Limb (tissue), 2 donors: Measurements from ENCODE around the gene STARD7.
A peak's percentile ranks its signal among the peaks of the same experiment; 100 is the strongest.

Experiments
- DNase-seq, 2 donors: peaks; one replicate each; pipeline ENCODE4 v3.0.0-alpha.2; 2016; ENCODE audit errors: extremely low spot score in 2 of 2

The STARD7 gene

GRCh38 chr2:96198921-96199320, 9.7 kb downstream of the STARD7 start:
- no peak for DNase-seq

GRCh38 chr2:96197546-96198255, 10.9 kb downstream of the STARD7 start:
- DNase-seq: no peak

GRCh38 chr2:96195410-96196066, 13.1 kb downstream of the STARD7 start:
- no peak for DNase-seq

GRCh38 chr2:96191937-96192670, 16.5 kb downstream of the STARD7 start:
- no peak for DNase-seq

GRCh38 chr2:96188821-96189526, 19.7 kb downstream of the STARD7 start:
- DNase-seq: no peak

- no peak for DNase-seq
Measured at GRCh38 chr2:96186562-96186961, 22.1 kb downstream of the STARD7 start.

- DNase-seq: no peak
Measured at GRCh38 chr2:96185516-96185915, 23.1 kb downstream of the STARD7 start.

- no peak for DNase-seq
Measured at GRCh38 chr2:96184989-96185388, 23.6 kb downstream of the STARD7 start.

GRCh38 chr2:96184188-96184587, 24.4 kb downstream of the STARD7 start:
- no peak for DNase-seq

GRCh38 chr2:96181529-96181928, 27.1 kb downstream of the STARD7 start:
- no peak for DNase-seq

GRCh38 chr2:96180521-96180920, 28.1 kb downstream of the STARD7 start:
- no peak for DNase-seq

GRCh38 chr2:96180002-96180401, 28.6 kb downstream of the STARD7 start:
- DNase-seq: no peak

GRCh38 chr2:96176661-96177060, 32.0 kb downstream of the STARD7 start:
- no peak for DNase-seq

GRCh38 chr2:96175951-96176350, 32.7 kb downstream of the STARD7 start:
- DNase-seq: no peak

GRCh38 chr2:96174251-96175144, 34.1 kb downstream of the STARD7 start:
- DNase-seq: peak; percentile 30 to 80

GRCh38 chr2:96171831-96172230, 36.8 kb downstream of the STARD7 start:
- DNase-seq: no peak

- no peak for DNase-seq
Measured at GRCh38 chr2:96170626-96171025, 38.0 kb downstream of the STARD7 start.

GRCh38 chr2:96169868-96170507, 38.6 kb downstream of the STARD7 start:
- no peak for DNase-seq

- DNase-seq: no peak
Measured at GRCh38 chr2:96167407-96168013, 41.1 kb downstream of the STARD7 start.
